ENCODE data around the gene CCDC88B.

DNA sequence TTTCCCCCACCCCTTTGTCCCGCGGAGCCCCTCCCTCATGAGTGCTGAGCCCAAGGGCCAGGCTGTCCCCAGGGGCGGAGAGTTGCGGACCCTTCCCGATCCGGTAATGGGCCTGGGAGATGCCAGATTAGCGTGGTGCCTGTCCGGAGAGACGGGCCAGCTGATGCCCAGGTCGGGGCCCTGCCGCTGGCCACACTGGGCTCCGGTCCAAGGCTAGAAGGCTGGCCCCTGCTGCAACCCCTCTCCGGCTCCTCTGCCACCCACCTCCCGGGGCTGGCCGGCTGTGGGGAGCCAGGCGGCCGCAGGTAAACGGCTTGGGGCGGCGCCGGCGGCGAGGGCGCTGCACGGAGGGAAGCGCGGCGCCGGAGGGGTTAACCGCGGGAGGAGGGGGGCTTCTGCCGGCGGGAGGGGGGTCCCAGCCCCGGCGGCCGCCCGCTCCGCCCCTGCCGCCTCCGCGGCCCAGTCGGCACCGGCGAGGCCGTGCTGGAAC lies 48.7 kb upstream of the CCDC88B start, which contains the start of gene KCNK4:
- TF ChIP-seq EP300 (IDR thresholded peaks at IDR 0.05) (no peak), POLR2AphosphoS5 (IDR thresholded peaks at IDR 0.05) (no peak)
- TF ChIP-seq, protein P1, sequence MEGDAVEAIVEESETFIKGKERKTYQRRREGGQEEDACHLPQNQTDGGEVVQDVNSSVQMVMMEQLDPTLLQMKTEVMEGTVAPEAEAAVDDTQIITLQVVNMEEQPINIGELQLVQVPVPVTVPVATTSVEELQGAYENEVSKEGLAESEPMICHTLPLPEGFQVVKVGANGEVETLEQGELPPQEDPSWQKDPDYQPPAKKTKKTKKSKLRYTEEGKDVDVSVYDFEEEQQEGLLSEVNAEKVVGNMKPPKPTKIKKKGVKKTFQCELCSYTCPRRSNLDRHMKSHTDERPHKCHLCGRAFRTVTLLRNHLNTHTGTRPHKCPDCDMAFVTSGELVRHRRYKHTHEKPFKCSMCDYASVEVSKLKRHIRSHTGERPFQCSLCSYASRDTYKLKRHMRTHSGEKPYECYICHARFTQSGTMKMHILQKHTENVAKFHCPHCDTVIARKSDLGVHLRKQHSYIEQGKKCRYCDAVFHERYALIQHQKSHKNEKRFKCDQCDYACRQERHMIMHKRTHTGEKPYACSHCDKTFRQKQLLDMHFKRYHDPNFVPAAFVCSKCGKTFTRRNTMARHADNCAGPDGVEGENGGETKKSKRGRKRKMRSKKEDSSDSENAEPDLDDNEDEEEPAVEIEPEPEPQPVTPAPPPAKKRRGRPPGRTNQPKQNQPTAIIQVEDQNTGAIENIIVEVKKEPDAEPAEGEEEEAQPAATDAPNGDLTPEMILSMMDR (IDR thresholded peaks at IDR 0.05) = no peak

All from gastroesophageal sphincter (tissue), 3 donors.